Amniotic stem cell (primary cell): ENCODE data around the gene EEF1A2.
"Not testable (repeated sequence)": the region's sequence is repeated elsewhere in the genome, so short reads cannot be mapped to it uniquely, and the experiment has no call there.

Source experiments
- DNase-seq: peaks from one replicate; lab custom pipeline; 2025; lab: John Stamatoyannopoulos, UW

Gene EEF1A2

GRCh38 chr20:63487116-63487764, 11.6 kb downstream of the EEF1A2 start:
- DNase-seq: no peak

DNA sequence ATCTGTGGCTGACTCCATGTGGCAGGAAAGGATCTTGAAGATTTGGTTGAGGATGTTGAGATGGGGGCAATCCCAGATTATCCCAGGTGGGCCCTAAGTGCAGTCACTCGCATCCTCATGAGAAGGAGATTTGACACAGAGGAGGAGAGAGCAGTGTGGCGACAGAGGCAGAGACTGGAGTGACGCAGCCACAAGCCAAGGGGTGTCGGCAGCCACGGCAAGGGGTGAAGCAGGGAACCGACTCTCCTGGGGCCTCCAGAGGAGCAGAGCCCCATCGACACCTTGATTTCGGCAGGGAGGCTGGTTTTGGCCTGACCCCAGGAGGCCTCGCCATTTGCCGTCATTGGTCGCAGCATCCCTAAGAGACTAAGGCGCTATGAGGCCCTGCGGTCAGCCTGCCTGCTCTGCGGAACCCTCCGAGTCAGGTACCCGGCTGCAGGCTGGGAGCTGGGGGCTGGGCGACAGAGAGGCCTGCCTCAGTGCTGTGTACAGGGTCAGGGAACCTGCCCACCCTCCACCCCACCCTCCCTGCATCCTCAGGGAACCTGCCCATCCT, 12.5 kb downstream of the EEF1A2 start:
- DNase-seq: no peak

GRCh38 chr20:63484651-63485403, 14.1 kb downstream of the EEF1A2 start:
- DNase-seq: no peak

- no peak for DNase-seq
These were observed 14.6 kb downstream of the EEF1A2 start for GRCh38 chr20:63484236-63484635.

- DNase-seq: no peak
These were observed 15.0 kb downstream of the EEF1A2 start for GRCh38 chr20:63483834-63484233.

DNA sequence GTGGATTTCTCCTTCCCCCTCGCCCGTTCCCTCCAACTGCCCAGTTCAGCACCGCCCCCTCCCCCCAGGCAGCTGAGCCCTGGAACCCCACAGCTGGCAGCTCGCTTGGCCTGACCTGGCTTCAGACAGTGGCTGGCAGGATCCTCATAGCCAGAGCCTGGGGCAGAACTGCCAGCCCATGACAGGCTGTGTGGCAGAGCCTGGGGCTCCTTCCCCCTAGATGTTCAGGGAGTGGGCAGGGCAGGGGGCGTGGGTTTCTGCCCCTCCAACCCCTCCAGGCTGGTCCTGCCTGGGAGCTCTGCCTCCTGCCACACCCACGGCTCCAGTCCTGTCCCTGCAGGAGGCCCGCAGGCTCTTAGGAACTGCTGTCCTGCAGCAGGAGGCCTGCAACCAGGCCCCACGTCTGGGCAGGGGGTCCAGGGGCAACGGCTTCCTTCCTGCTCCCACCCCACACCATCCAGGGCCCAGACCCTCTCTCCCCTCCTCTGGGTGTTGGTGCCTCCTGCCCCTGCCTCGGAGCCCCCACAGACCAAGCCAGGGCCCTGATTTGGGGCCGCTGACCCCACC, 16.8 kb downstream of the EEF1A2 start:
- DNase-seq: no peak

DNA sequence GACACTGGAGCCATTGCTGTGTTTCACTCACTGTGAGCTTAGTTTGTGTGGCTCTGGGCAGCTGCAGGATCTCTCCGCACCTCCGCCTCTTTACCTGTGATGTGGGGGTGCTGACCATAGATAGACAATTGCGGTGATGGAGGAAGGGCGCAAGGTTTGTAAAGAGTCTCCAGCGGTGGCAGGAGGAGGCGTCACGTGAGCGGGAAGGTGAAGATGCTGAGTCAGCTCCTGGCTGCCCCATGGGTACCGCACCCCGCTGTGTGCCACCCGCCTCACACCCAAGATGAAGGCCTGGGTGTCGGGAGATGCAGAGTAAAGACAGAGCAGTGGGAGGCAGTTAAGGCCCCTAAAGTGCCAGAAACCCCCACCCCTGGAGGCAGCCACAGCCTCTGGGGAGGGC, 17.4 kb downstream of the EEF1A2 start:
- DNase-seq: no peak

DNA sequence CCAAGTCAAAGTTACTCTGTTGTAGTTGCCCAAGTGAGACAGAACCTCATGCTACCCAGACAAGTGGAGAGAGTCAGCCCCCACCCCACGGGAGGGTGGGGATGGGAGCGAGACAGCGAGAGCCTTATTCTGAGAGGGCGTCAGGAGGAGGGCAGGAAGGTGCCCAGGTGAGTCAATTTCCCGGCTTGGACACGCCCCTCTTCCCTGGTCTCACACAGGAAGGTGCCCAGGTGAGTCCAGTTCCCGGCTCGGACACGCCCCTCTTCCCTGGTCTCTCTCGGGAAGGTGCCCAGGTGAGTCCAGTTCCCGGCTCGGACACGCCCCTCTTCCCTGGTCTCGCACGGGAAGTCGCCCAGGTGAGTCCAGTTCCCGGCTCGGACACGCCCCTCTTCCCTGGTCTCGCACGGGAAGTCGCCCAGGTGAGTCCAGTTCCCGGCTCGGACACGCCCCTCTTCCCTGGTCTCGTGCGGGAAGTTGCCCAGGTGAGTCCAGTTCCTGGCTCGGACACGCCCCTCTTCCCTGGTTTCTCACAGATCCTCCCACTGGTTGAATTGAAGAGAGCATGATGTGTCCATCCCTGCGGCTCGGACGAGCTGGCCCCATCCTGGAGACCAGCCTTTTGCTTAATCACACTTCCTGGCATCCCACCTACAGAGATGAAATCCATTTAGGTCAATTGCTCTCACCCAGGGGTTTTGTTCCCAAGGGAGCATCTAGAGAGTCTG, 19.0 kb downstream of the EEF1A2 start:
- DNase-seq: not testable (repeated sequence)

GRCh38 chr20:63478346-63479302, 20.3 kb downstream of the EEF1A2 start:
- DNase-seq: no peak

DNA sequence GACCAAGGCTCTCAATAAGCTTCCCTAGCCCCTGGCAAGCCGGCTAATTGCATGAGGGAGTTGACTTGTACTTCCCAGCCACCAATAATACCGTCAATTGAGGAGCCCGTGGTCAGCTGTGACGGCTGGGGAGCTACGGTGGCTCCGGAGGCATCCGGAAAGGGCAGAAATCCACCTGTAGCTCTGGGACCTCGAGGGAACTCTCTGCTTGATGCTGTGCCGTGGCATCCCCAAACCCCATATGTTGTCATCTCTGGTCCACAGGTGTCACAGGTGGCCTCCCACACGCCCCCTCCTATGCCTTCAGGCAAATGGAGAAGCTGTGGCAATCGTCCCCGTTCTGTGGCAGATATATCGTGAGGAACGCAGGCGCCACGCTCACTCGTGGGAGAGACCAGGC, 20.9 kb downstream of the EEF1A2 start:
- DNase-seq: no peak

DNA sequence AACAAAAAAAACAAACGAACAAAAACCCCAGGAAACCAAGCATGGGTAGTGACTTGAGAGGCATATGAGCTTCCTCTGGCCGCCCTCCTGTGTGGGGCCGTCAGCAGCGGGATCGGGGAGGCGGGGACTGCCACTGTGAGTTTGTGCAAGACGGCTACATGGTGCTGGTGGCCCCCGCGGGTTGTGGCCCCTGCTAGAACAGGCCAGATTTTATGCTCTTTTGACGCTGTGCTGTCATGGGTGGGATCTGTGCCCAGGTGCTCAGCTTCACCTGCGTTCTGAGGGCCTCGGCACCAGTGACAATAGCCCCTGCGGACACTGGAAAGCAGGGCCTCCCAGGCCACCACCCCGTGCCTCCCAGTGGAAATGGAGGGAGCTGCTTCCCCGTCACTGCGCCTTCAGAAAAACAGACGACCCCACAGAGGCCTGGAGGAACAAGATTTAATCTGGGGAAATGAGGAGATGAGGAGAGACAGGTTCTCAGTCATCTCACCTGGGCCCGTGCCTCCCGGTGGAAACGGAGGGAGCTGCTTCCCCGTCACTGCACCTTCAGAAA, 21.7 kb downstream of the EEF1A2 start:
- DNase-seq: no peak

DNA sequence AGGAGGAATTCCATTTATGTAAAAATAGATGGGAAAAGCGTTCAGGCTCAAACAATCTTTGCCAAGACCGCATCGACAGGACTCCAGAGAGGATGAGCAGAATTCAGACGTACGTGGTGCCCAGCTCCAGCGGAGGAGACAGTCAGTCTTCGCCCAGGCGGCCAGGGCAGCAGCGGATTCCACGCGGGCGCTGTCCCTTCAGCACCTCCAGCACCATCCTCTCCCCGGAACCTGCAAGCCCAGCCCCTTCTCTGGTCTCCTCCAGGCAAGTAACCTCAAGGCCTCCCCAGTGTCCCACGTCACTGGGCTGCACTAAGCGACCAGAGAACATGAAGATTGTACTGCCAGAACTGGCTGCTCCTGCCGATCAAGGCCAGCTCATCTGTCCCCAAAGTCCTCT, 23.7 kb downstream of the EEF1A2 start:
- DNase-seq: no peak

DNA sequence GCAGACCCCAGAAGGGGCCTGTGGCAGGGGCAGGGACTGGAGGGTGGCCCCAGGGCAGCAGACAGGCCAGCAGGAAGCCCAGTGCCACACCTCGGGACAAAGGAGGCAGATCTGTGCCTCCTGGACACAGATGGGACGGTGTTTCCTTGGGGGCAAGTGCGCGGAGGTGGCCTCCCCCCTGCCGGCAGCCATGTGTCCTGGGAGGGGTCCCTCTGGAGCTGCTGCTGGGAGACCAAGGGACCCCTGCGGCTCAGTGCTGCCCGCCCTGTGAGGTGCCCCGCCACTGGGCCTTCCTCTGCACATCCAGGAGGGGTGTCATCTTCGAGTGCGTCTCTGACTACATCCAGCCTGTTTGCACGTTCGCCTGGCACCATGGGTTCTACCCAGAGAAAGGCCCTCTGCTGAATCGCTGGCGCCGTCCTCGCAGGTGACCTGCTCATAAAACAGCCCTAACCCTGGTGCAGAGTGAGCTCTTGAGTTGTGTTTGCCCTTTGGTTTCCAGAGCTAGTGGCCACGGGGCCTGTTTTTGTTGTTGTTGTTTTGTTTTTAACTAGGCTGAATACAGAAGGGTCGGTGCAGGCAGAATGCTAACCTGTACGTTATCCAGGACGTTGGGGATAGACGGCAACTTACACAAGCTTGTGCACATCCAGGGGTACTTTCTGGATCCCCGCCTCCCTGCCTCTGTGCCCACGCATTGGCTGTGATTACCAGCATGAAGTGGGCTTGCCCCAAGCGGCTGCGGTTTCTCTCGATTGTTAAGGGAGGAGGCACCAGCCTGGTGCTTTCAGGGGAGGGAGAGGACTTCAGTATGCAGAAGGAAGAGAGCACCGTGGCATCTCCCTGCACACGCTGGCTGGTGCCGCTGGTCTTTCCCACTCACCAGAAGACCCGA, 25.1 kb downstream of the EEF1A2 start:
- no peak for DNase-seq

DNA sequence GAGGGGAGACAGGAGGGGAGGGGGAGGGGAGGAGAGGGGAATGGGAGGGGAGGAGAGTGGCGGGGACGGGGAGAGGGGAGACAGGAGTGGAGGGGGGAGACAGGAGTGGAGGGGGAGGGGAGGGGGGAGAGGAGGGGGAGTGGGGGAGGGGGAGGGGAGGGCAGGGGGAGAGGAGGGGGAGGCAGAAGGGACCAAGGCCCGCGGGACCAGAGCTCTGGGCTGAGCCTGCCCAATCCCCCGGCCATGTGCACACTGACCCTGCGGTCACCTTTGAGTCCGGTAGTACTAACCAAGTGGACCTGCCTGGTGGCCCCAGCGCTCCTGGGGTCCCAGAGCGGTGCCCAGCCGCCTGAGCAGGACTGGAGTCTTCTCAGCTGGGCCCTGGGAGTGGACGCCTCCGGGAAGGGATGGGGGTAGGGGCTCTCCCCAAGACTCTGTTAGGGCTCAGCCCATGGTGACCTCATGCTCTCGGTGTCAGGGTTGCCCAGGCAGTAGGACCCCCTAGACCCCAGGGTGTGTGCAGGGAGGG, 26.0 kb downstream of the EEF1A2 start:
- DNase-seq: no peak

DNA sequence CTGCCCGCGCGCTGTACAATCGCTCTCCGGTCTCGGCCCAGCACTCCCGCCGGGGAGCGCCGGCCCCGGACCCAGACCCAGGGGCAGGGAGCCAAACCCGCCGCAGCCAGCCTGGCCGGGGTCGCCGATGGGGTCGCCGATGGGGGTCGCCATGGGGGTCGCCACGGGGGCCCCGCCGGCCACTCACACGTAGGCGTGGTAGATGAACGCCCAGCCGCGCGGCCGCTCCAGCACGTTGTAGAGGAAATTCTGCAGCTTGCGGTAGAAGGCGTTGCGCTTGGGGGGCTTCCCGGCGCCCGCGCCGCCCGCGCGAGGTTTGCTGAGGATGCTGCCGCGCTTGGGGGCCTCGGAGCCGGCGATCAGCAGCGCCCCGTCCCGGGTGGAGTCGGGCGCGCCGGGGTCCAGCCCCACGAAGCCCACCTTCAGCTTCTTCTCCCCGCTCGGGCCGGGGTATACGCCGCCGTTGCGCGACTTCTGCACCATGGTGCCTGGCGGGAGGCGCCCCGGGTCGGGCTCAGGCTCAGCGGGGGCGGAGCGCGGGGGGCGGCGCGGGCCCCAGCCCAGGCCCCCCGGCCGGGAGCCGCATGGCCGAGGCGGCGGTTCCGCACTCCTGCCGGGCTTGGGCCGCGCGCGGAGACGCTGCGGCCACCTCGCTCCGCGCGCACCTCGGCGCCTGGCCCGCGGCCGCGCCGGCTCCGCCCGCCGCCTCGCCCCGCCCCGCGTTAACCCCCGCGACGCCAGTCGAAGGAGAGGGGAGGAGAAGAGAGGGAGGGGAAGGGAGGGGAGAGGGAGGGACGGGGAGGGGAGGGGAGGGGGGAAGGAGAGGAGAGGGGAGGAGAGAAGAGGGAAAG, 26.7 kb downstream of the EEF1A2 start, which contains the start of gene KCNQ2:
TSS of gene KCNQ2 (minus strand) at position 675 of the 851 bp plus-strand sequence. CDS start at position 483, 192 bp downstream.
- no peak for DNase-seq

- no peak for DNase-seq
These were observed 27.2 kb downstream of the EEF1A2 start for GRCh38 chr20:63471717-63471980.

GRCh38 chr20:63471002-63471716, 27.7 kb downstream of the EEF1A2 start:
- no peak for DNase-seq

- no peak for DNase-seq
These were observed 28.5 kb downstream of the EEF1A2 start for GRCh38 chr20:63470410-63470809.
